Kidney capillary endothelial cell (primary cell): Measurements from ENCODE around the gene NDUFB2.
"Not testable (repeated sequence)": the region's sequence is repeated elsewhere in the genome, so short reads cannot be mapped to it uniquely, and the experiment has no call there.

Experiments used
- DNase-seq: peaks from one replicate; pipeline ENCODE4 v3.0.0-alpha.2; 2018; ENCODE audit warnings: low spot score

The NDUFB2 gene

GRCh38 chr7:140672382-140673062 is 24.0 kb upstream of the NDUFB2 start, which contains the start of gene ADCK2:
Gene ADCK2 (plus strand): TSS chr7:140672945. CDS start chr7:140673331, 386 bp downstream.
- DNase-seq = no peak

GRCh38 chr7:140673063-140673773 is 23.3 kb upstream of the NDUFB2 start:
- DNase-seq = no peak

- DNase-seq = no peak
These were observed 22.7 kb upstream of the NDUFB2 start for GRCh38 chr7:140673774-140674155.

GRCh38 chr7:140674356-140674800 is 22.1 kb upstream of the NDUFB2 start:
- no peak for DNase-seq

- peak; percentile 57 for DNase-seq
These were observed 21.4 kb upstream of the NDUFB2 start for GRCh38 chr7:140674899-140675701.

GRCh38 chr7:140675726-140676125 is 20.8 kb upstream of the NDUFB2 start:
- no peak for DNase-seq

- no peak for DNase-seq
These were observed 20.2 kb upstream of the NDUFB2 start for GRCh38 chr7:140676306-140676705.

- DNase-seq = not testable (repeated sequence)
These were observed 19.6 kb upstream of the NDUFB2 start for GRCh38 chr7:140676956-140677355.

- no peak for DNase-seq
These were observed 19.0 kb upstream of the NDUFB2 start for GRCh38 chr7:140677496-140677895.

GRCh38 chr7:140678081-140678815 is 18.3 kb upstream of the NDUFB2 start:
- DNase-seq = no peak

GRCh38 chr7:140678816-140679130 is 17.7 kb upstream of the NDUFB2 start:
- DNase-seq = no peak

- DNase-seq = no peak
These were observed 17.3 kb upstream of the NDUFB2 start for GRCh38 chr7:140679186-140679585.

GRCh38 chr7:140680886-140681285 is 15.6 kb upstream of the NDUFB2 start:
- no peak for DNase-seq

- no peak for DNase-seq
These were observed 14.7 kb upstream of the NDUFB2 start for GRCh38 chr7:140681766-140682165.

GRCh38 chr7:140683657-140684056 is 12.9 kb upstream of the NDUFB2 start:
- DNase-seq = no peak

- no peak for DNase-seq
These were observed 12.2 kb upstream of the NDUFB2 start for GRCh38 chr7:140684066-140684950.

- DNase-seq = no peak
These were observed 11.0 kb upstream of the NDUFB2 start for GRCh38 chr7:140685407-140686087.

GRCh38 chr7:140686921-140687320 is 9.6 kb upstream of the NDUFB2 start:
- DNase-seq = no peak

- no peak for DNase-seq
These were observed 8.2 kb upstream of the NDUFB2 start for GRCh38 chr7:140688341-140688740.
